SK-N-MC (cell line): Measurements from ENCODE around the gene CCDC33.

Experiments
- DNase-seq: peaks from one replicate; pipeline ENCODE4 v3.0.0-alpha.2; 2011; ENCODE audit warnings: low read depth, low spot score
- H3K27ac ChIP-seq: fragments of 200-600 bp; sonication (generic); 2 replicates; pipeline ENCODE4 v1.5.1; 2016; ENCODE audit warnings: mixed run types
- H3K36me3 ChIP-seq: fragments of 200-600 bp; sonication (generic); 2 replicates; pipeline ENCODE4 v1.6.1; 2017; ENCODE audit warnings: antibody characterized with exemption, low read length, mixed read lengths; ENCODE audit not compliant: insufficient read depth
- H3K4me3 ChIP-seq: fragments of 200-600 bp; sonication (generic); 2 replicates; pipeline ENCODE4 v1.5.1; 2016
- H3K9ac ChIP-seq: fragments of 200-600 bp; sonication (generic); 2 replicates; pipeline ENCODE4 v1.8.0; 2017; ENCODE audit warnings: mixed run types, mixed read lengths; ENCODE audit not compliant: insufficient read length
- H3K9me3 ChIP-seq: fragments of 200-600 bp; sonication (generic); 2 replicates; pipeline ENCODE4 v1.6.1; 2017; ENCODE audit warnings: low read depth, mild to moderate bottlenecking, antibody characterized with exemption, low read length, moderate library complexity, mixed read lengths
- EZH2 ChIP-seq: fragments of 200-600 bp; sonication (generic); IDR thresholded peaks from one replicate; pipeline ENCODE4 v1.6.1; 2017; ENCODE audit warnings: antibody characterized with exemption
- FOXP2 ChIP-seq: optimal IDR thresholded peaks from 2 replicates; pipeline ENCODE3; 2011; ENCODE audit warnings: mild to moderate bottlenecking, moderate library complexity; ENCODE audit not compliant: insufficient read depth; ENCODE audit errors: extremely low read length, control extremely low read depth
- POLR2AphosphoS5 ChIP-seq: IDR thresholded peaks from 2 replicates; pipeline ENCODE4 v1.6.1; 2012; ENCODE audit warnings: mild to moderate bottlenecking, low read depth, low read length, borderline replicate concordance

CCDC33 gene

GRCh38 chr15:74334127-74334526 is 98.0 kb downstream of the CCDC33 start:
- TF ChIP-seq FOXP2: no peak
- no peak for TF ChIP-seq EZH2
- TF ChIP-seq POLR2AphosphoS5: no peak
- no peak for DNase-seq

GRCh38 chr15:74335396-74335795 is 99.3 kb downstream of the CCDC33 start:
- Histone ChIP-seq H3K36me3 (no peaks in the 10 kb centered on the region), H3K9me3 (no peaks in the 10 kb centered on the region), H3K4me3 (no peak overlapping the region), H3K27ac (no peak overlapping the region), H3K9ac (no peak overlapping the region)
- no peak for DNase-seq
- no peak for TF ChIP-seq POLR2AphosphoS5

More at GRCh38 chr15:74334127-74334526, 98.0 kb downstream of the CCDC33 start:
- Histone ChIP-seq H3K9me3 (no peaks in the 10 kb centered on the region), H3K36me3 (no peaks in the 10 kb centered on the region), H3K9ac (no peak overlapping the region), H3K27ac (no peak overlapping the region), H3K4me3 (no peak overlapping the region)

- no peak overlapping the region for H3K4me3 ChIP-seq
- no peak for TF ChIP-seq POLR2AphosphoS5
- H3K27ac ChIP-seq: no peak overlapping the region
- no peak for DNase-seq
- no peaks in the 10 kb centered on the region for H3K36me3 ChIP-seq
- no peak overlapping the region for H3K9ac ChIP-seq
- H3K9me3 ChIP-seq: no peaks in the 10 kb centered on the region
Measured at GRCh38 chr15:74336061-74337005, 100.2 kb downstream of the CCDC33 start.

DNA sequence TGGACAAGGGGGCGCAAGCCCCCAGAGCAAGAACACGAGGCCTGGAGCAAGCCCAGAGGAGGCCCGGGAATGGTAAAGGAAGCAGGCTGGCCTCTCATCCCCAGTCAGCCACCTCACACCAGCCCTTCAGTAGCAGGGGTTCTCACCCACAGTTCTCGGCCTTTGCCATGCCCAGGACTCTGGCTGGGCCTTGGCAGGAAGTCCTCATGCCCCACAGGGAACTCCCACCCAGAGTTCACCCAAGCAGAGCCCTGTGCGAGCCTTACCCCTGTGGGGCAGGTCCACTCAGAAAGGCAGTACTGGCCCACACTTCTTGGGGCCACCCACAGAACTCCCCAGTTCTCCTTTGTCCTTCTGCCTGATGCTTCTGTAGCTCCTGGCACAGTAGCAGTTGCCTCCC is 101.0 kb downstream of the CCDC33 start:
- Histone ChIP-seq H3K27ac (no peak overlapping the region), H3K9me3 (no peaks in the 10 kb centered on the region), H3K4me3 (no peak overlapping the region), H3K36me3 (no peaks in the 10 kb centered on the region), H3K9ac (no peak overlapping the region)
- DNase-seq: no peak
- TF ChIP-seq FOXP2: no peak
- TF ChIP-seq EZH2: no peak
- TF ChIP-seq POLR2AphosphoS5: no peak

- TF ChIP-seq POLR2AphosphoS5 (no peak), EZH2 (no peak), FOXP2 (no peak)
- DNase-seq: no peak
Measured at GRCh38 chr15:74337607-74338211, 101.6 kb downstream of the CCDC33 start.

DNA sequence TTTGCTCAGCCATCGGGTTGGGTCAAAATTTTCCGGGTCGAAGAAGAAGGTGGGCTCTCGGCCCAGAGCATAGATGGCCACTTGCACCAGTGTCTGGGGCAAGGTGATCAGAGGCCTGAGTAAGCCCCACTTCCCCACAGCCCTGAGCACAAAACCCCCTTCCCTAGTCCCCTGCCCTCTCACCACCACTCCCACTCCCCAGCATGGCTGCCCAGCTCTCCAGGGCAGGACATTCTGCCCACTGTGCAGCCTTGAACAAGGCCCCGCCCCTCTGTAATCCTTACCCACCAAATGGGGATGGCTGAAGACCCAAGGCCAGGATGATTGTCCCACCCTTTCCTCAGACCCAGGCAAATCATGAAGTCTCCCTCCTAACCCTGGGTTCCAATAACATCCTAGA is 102.5 kb downstream of the CCDC33 start:
- TF ChIP-seq POLR2AphosphoS5: no peak
- TF ChIP-seq FOXP2: no peak
- no peak for TF ChIP-seq EZH2
- Histone ChIP-seq H3K9ac (no peak overlapping the region), H3K36me3 (no peaks in the 10 kb centered on the region), H3K27ac (no peak overlapping the region), H3K4me3 (no peak overlapping the region), H3K9me3 (no peaks in the 10 kb centered on the region)
- DNase-seq: no peak

More at GRCh38 chr15:74337607-74338211, 101.6 kb downstream of the CCDC33 start:
- no peaks in the 10 kb centered on the region for H3K9me3 ChIP-seq
- H3K27ac ChIP-seq: no peak overlapping the region
- no peak overlapping the region for H3K4me3 ChIP-seq
- H3K9ac ChIP-seq: no peak overlapping the region
- H3K36me3 ChIP-seq: no peaks in the 10 kb centered on the region

GRCh38 chr15:74339371-74339770 is 103.2 kb downstream of the CCDC33 start:
- no peak for DNase-seq
- no peaks in the 10 kb centered on the region for H3K36me3 ChIP-seq
- no peak for TF ChIP-seq POLR2AphosphoS5
- no peak for TF ChIP-seq EZH2
- no peak for TF ChIP-seq FOXP2
- H3K4me3 ChIP-seq: no peak overlapping the region
- H3K9me3 ChIP-seq: no peaks in the 10 kb centered on the region
- H3K27ac ChIP-seq: no peak overlapping the region
- H3K9ac ChIP-seq: no peak overlapping the region

DNA sequence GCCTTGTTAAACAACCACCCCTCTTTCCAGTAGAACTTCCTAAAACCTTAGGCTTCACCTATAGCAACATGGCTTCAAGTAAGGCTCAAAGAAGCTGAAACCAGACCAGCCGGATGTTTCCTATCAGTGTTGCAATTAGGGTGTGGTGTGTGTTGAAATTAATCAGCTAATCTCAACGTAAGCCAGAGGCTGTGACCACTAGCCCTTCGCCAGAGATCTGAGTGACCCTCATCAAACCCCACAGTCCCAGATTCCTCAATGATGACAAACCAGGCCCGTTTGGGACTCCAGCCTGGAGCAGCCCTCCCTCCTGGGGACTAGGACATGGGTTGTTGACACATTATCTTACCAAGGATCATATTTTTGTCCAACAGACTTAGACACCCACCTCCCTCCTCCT is 104.0 kb downstream of the CCDC33 start:
- TF ChIP-seq EZH2 (no peak), POLR2AphosphoS5 (no peak), FOXP2 (no peak)
- Histone ChIP-seq H3K36me3 (no peaks in the 10 kb centered on the region), H3K27ac (no peak overlapping the region), H3K9ac (no peak overlapping the region), H3K9me3 (no peaks in the 10 kb centered on the region), H3K4me3 (no peak overlapping the region)
- no peak for DNase-seq

- no peak overlapping the region for H3K27ac ChIP-seq
- H3K36me3 ChIP-seq: no peaks in the 10 kb centered on the region
- no peak overlapping the region for H3K9ac ChIP-seq
- DNase-seq: no peak
- no peak for TF ChIP-seq EZH2
- no peak for TF ChIP-seq FOXP2
- TF ChIP-seq POLR2AphosphoS5: no peak
- no peak overlapping the region for H3K4me3 ChIP-seq
- no peaks in the 10 kb centered on the region for H3K9me3 ChIP-seq
Measured at GRCh38 chr15:74343127-74343796, 107.1 kb downstream of the CCDC33 start.
